OCI-M2 (cell line): ENCODE measurements around the gene SHISA4.
"Not testable (repeated sequence)": the region's sequence is repeated elsewhere in the genome, so short reads cannot be mapped to it uniquely, and the experiment has no call there.

Experiments used
- DNase-seq: peaks from one replicate; lab custom pipeline; 2025; ENCODE audit not compliant: unreplicated experiment; lab: John Stamatoyannopoulos, UW

The SHISA4 gene

DNA sequence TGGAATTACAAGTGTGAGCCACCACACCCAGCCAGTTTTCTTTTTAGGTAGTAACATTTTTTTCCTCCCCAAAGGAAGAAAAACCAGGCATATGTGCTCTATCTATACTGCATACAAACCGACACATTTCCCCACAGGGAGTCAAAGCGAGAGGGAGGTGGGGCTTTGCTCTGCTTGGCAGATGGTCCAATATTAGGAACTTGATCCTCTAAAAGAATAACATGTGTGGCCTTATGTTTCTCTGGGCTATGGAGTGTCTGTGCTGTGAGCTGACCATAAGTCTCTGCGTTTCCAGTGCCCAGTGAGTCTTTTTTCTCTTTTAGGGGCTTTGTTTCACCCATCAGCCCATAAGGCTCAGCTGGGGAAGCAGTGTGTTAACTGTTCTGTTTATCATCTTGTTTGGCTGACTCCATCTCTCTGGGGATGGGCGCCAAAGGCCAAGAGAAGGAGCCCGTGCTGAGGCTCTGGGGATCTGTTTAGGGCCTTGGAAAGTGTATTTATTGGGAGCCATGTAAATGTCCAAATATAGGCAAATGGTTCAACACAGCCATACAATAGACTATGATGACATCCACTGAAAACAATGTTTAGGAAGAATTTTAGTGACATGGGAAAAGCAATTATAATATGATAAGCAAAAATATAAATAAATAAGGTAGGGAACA, 37.4 kb downstream of the SHISA4 start:
- DNase-seq: no peak

- no peak for DNase-seq
Measured at GRCh38 chr1:201928266-201928665, 39.6 kb downstream of the SHISA4 start.

GRCh38 chr1:201930137-201930536, 41.4 kb downstream of the SHISA4 start:
- DNase-seq: no peak

- no peak for DNase-seq
Measured at GRCh38 chr1:201930803-201931202, 42.1 kb downstream of the SHISA4 start.

GRCh38 chr1:201933840-201934430, 45.2 kb downstream of the SHISA4 start:
- DNase-seq: no peak

- no peak for DNase-seq
Measured at GRCh38 chr1:201937624-201938213, 49.0 kb downstream of the SHISA4 start.

DNA sequence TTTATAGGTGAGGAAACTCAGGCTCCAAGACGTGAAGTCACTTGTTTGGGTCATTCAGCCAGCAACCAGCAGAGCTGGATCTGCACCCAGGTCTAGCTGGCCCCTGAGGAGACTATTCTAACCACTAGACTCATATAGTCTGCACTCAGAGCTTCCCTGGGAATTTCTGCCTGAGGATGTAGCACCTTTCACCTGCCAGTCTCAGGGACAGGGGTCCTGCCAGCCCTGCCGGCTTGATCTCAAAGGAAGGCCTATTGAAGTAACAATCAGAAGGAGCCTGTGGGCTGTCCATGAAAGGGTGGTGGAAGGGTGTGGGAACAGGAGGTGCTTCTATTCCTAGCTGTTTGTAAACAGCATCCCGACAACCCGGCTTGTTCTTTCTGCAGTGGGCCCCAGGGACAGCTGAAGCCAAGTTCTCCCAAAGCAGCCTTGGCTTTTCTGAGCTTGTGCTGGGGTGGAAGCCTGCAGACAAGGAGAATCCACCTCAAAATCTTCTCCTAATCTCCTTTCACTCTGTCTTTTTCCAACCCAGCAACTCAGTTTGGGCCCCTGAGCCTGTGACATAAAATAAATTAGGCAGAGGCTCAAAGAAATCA, 49.8 kb downstream of the SHISA4 start:
- DNase-seq: no peak

GRCh38 chr1:201939148-201939547, 50.5 kb downstream of the SHISA4 start:
- DNase-seq: no peak

DNA sequence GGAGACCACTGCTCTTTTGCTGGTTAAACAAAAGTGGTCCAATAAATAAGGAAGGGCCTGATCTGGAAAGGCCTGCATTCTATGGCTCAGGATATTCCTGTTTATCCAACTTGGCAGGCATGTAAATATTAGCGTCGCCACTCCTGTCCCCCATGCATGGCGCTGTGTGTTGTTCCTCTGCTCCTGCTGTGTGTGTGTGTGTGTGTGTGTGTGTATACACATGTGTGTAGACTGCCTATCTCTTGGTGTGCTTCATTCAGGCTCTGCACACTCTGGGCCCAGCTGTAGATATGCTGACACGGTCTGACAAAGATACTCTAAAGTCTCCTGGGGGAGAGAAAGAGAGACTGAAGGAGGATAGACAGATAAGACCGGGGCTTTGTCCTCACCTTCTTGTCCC, 50.9 kb downstream of the SHISA4 start:
- DNase-seq: no peak

DNA sequence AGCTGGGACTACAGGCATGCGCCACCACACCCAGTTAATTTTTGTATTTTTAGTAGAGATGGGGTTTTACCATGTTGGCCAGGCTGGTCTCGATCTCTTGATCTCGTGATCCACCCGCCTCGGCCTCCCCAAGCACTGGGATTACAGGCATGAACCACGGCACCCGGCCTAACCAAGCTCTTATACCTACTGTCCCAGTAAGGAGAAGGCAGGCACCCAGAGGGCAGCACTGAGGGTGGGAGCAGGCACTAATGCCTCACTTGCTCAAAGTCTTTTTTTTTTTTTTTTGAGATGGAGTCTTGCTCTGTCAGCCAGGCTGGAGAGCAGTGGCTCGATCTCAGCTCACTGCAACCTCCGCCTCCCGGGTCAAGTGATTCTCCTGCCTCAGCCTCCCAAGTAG, 51.6 kb downstream of the SHISA4 start:
- not testable (repeated sequence) for DNase-seq

- DNase-seq: no peak
Measured at GRCh38 chr1:201941420-201942128, 52.9 kb downstream of the SHISA4 start.

DNA sequence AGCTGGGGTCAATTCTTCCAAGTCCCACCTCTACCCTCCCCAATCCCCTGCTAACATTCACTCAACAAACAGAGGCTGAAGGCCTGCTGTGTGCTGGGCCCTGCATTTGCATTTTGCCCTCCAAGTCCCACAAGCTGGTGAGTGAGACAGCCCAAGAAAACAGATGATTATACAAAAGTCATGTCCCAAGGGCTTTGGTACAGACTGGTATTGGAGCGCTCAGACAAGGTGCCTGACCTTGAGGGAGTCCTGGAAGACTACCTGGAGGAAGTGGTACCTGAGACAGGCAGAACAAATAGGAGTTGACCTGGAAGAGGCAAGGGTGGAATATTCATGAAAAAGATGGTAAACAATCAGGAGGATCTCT, 53.4 kb downstream of the SHISA4 start:
- no peak for DNase-seq
